HG02610 (cell line): ENCODE data around the gene NOP16.
A peak's percentile ranks its signal among the peaks of the same experiment; 100 is the strongest.
"Not testable (repeated sequence)": the region's sequence is repeated elsewhere in the genome, so short reads cannot be mapped to it uniquely, and the experiment has no call there.

Experiments
- ATAC-seq: cut with Tn5 transposase; IDR thresholded peaks from one replicate; pipeline ENCODE4 v1.9.1; 2021; ENCODE audit warnings: mild to moderate bottlenecking, moderate library complexity; ENCODE audit not compliant: unreplicated experiment

NOP16 gene

DNA sequence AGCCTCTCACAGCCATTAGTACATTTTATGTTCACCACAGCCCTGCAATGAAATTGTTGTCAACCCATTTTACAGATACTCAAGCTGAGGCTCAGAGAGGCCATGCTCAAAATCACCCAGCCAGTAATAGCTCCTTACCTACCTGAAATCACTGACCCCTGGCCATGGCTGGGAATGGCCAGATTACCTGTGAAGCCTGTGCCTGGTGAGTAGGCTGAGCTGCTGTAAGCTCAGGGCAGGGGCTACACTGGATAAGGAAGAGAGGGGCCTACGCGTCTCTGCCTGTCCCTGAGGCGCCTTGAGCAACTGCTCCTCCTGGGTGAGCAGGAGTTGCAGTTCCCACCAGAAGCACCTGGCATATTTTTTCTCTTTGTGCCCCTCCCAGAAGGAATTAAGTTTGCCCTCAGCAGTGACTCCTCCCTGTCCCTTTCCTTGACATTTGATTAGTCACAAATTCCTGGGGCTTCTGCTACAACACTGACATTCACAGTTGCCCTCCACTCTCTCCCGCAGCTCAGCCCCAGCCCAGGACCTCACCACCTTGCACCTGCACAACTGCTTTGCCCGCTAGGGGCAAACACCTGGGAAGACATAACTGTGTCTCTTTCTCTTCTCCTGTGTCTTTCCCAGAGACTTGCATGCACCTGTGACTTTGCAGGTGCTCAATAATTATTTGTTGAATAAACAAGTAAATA is 22.2 kb upstream of the NOP16 start:
- no peak for ATAC-seq

- no peak for ATAC-seq
These were observed 21.4 kb upstream of the NOP16 start for GRCh38 chr5:176409765-176410164.

DNA sequence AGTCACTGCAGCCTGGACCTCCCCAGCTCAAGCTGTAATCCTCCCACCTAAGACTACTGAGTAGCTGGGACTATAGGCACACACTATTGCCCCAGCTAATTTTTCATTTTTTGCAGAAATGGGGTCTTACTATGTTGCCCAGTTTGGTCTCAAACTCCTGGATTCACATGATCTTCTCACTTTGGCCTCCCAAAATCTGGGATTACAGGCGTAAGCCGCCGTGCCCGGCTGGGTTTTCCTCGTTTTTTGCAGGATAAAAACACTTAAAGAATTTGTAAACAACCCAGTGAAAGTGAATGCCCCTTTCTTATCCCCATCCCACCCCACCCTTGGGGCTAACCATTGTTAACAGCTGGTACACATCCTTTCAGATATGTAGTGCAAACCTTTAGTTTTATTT is 20.2 kb upstream of the NOP16 start:
- ATAC-seq: no peak

- ATAC-seq: not testable (repeated sequence)
These were observed 19.8 kb upstream of the NOP16 start for GRCh38 chr5:176408252-176408573.

DNA sequence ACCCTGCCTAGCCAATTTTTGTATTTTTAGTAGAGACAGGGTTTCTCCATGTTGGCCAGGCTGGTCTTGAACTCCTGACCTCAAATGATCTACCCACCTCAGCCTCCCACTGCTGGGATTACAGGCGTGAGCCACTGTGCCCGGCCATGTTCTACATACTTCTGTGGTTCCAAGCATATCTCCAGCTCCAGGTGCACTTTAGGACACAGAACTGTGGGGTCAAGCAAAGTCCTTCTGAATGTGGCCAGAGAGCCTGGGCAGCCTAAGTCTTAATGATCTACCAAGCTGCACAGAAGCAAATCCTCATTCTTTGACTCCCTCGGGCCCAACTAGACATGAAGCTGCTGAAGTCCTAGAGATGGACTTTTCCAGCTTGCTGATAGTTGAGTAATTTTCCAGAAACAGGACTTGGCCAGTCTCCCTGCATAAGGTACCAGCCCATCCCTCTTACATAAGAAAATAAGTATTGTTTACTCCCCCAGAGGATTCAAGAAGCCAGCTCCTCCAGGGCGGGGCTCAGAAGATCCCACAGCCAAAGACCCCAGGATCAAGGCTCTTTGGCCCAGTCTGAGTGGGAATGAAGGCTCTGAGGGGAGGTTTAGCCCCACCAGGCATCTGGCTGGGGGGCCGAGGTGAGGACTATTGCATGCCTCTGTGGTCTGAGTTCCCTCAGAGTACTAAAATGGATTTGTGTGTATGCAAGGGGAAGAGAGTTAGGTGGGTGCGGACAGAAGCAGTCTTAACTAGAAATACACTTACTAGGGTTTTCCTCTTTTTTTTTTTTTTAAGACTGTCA is 19.3 kb upstream of the NOP16 start:
- ATAC-seq: no peak

- ATAC-seq: no peak
These were observed 18.1 kb upstream of the NOP16 start for GRCh38 chr5:176406436-176407052.

DNA sequence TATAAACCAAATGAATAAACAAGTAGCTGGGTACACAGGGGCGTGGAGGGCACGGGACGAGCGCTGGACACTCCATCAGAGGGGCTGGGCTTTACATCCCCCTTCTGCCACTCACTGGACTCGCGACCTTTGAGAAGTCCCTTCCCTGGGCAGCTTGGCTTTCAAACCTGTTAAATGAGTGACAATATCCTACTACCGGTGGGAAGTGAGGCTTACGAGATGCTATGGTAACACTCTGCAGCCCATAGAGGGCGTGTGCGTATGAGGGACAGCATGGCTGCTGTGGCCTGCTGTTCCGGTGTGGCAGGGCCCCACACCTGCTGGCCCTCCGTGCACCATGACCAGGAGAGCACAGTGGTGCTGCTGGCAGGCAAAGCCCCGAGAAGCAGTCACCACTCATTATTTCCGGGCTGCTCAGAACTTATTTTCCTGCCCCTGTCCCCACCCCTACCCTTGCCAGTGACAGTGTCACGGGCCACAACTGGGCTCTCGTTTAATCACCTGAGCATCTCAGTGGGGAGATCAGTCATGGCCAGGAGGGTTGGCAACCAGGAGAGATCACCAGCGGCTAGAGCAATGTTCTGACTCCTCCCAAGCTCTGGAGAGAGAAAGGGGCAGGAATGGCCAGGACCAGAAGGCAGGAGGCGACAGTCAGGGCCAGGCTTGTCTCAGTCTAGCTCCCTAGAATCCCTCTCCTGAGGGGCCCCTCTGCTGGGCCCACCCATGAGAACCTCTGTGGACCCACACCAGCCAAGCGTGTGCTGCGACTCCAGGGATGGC is 17.4 kb upstream of the NOP16 start:
- ATAC-seq: no peak

DNA sequence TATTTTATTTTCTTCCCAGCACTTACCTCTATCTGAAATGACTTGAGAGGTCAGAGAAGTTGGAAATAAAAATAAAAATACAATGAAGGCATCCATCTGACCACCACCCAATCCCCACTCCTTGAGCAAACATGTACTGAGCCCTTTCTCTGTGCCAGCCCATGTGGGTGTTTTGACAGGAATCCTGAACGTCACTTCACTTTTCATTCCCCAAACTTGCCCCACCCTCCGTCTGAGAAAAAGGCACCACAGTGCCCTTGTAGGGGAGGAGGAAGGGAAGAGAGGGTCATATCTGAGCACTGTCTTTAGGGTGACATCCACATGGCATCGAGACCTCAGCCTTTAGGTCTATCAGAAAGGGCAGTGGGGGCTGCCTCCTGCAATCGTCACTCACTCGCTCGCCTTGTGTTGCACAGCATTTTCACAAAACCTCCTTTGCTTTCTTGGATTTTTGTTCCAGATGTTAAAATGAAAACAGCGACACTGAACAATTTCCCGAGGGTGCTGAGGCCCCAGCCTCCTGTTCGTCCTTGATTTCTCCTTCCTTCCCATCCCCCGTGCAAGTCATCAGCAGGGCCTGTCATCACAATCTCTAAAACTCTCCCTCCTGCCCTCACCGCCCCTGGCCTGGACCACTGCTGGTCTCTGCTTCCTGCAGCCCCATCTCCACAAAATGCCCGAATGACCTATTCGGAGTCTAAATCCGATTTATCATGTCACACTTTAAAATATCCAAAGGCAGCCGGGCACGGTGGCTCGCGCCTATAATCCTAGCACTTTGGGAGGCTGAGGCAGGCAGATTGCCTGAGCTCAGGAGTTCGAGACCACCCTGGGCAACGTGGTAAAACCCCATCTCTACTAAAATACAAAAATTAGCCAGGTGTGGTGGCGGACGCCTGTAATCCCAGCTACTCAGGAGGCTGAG is 13.1 kb upstream of the NOP16 start:
- ATAC-seq: no peak

- ATAC-seq: no peak
These were observed 12.2 kb upstream of the NOP16 start for GRCh38 chr5:176400382-176401156.

- no peak for ATAC-seq
These were observed 9.5 kb upstream of the NOP16 start for GRCh38 chr5:176397736-176398420.

- ATAC-seq: no peak
These were observed 7.9 kb upstream of the NOP16 start for GRCh38 chr5:176396330-176396729.

GRCh38 chr5:176394881-176395675 is 6.7 kb upstream of the NOP16 start:
- no peak for ATAC-seq

DNA sequence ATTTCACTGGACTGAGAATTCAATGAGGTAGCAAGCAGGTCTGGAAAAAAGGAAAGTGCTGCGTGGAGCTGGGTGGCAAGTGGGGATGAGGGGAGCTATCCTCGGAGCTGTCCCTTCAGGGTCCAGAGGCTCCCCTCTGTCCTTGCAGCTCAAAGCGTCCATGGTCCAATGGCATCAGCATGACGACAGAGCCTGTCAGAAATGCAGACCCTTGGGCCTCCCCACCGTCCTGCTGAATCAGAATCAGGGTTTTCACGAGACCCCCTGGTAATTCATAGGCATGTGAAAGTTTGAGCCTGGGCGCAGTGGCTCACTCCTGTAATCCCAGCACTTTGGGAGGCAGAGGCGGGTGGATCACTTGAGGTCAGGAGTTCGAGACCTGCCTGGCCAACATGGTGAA is 5.7 kb upstream of the NOP16 start:
- ATAC-seq: no peak

DNA sequence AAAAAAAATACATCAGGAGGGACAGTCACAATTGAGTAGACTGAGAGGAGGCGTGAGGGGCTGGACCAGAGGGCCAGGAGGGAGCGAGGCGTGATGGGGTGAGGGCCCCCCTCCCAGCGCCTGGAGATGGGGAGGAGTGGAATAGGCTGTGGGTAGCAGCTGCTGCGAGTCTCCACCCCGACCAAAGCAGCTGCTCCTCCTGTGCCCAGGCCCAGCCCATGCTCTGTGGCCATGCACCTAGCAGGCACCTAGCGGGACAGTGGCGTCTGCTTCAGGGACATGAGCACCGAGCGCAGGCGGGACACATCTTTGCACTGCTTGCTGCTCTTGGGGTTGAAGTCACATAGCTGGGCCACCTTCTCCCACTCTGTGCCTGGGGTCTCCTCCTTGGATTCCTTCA is 4.1 kb upstream of the NOP16 start:
- no peak for ATAC-seq

DNA sequence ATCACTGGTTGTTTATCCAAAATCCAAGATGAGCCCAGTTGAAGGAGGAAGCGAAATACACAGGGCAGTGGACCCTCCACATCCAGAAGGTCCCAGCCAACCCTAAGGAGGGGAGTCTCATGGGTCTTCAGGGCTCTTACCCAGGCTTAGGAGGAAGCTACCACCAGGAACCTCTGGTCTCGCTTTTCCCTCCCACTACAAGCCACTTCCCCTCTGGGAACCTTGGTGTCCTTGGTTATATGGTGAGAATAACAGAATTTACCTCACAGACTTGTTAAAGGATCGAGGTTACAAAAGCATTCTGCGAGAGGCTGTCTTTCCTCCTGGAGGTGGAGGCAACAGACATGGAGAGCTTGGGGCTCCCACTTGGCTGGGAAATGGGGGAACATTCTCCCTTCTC is 3.6 kb upstream of the NOP16 start:
- no peak for ATAC-seq

DNA sequence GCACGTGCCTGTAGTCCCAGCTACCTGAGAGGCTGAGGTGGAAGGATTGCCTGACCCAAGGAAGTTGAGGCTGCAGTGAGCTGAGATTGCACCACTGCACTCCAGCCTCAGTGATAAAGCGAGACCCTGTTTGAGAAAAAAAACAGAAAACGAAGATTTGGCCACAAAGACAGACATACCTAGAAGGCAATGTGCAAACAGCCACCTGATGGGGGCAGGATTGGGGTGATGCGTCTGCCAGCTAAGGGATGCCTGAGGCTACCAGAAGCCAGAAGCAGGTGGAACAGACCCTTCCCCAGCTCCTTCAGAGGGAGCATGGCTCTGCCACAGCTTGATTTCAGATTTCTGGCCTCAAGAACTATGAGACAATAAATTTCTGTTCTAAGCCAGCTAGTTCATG is 3.1 kb upstream of the NOP16 start:
- ATAC-seq: no peak

GRCh38 chr5:176389135-176390123 is 1.0 kb upstream of the NOP16 start:
- ATAC-seq: peak; percentile 31
